ENCODE data around the gene TPP1.
A peak's percentile ranks its signal among the peaks of the same experiment; 100 is the strongest.

Gene TPP1

GRCh38 chr11:6619004-6619745 is at the start of gene TPP1:
Gene TPP1, minus strand, starts transcription at chr11:6619422. Its CDS starts 22 bp downstream, at chr11:6619400.
- no peak for TF ChIP-seq CTCF (IDR thresholded peaks at IDR 0.05; ENCODE audit: low read depth, low read length)
- peak; percentile 83 for DNase-seq (ENCODE audit: extremely low read depth, low read depth)

GRCh38 chr11:6667733-6668374 is 48.6 kb upstream of the TPP1 start:
- DNase-seq (ENCODE audit: extremely low read depth, low read depth): no peak
- TF ChIP-seq CTCF (IDR thresholded peaks at IDR 0.05; ENCODE audit: low read depth, low read length): peak; percentile 46

- TF ChIP-seq CTCF (IDR thresholded peaks at IDR 0.05; ENCODE audit: low read depth, low read length): no peak
- DNase-seq (ENCODE audit: extremely low read depth, low read depth): no peak
Measured at GRCh38 chr11:6666302-6667183, 47.3 kb upstream of the TPP1 start.

GRCh38 chr11:6664551-6664950 is 45.3 kb upstream of the TPP1 start:
- TF ChIP-seq CTCF (IDR thresholded peaks at IDR 0.05; ENCODE audit: low read depth, low read length): no peak
- no peak for DNase-seq (ENCODE audit: extremely low read depth, low read depth)

- no peak for TF ChIP-seq CTCF (IDR thresholded peaks at IDR 0.05; ENCODE audit: low read depth, low read length)
- no peak for DNase-seq (ENCODE audit: extremely low read depth, low read depth)
Measured at GRCh38 chr11:6663794-6664469, 44.7 kb upstream of the TPP1 start.

- TF ChIP-seq CTCF (IDR thresholded peaks at IDR 0.05; ENCODE audit: low read depth, low read length): no peak
- no peak for DNase-seq (ENCODE audit: extremely low read depth, low read depth)
Measured at GRCh38 chr11:6660712-6661111, 41.5 kb upstream of the TPP1 start.
